Skeletal muscle satellite cell (primary cell): ENCODE measurements around the gene SIRT1. TPM values are rescaled to one million over a fixed set of nuclear protein-coding genes. Genes with fewer than 3 reads are reported as not detected.
"Not testable (repeated sequence)": the region's sequence is repeated elsewhere in the genome, so short reads cannot be mapped to it uniquely, and the experiment has no call there.

Source experiments
- H3K27me3 ChIP-seq: 2 replicates; pipeline ENCODE4 v1.7.0; 2013; ENCODE audit warnings: low read length; ENCODE audit not compliant: control insufficient read depth, insufficient read depth
- H3K36me3 ChIP-seq: 2 replicates; pipeline ENCODE4 v1.7.0; 2013; ENCODE audit warnings: mild to moderate bottlenecking, control low read depth, low read length; ENCODE audit not compliant: insufficient read depth
- H3K4me1 ChIP-seq: 2 replicates; pipeline ENCODE4 v1.7.0; 2013; ENCODE audit warnings: low read length; ENCODE audit not compliant: control insufficient read depth, insufficient read depth
- H3K4me2 ChIP-seq: 2 replicates; pipeline ENCODE4 v1.7.0; 2013; ENCODE audit warnings: mild to moderate bottlenecking, low read length
- H3K4me3 ChIP-seq: 2 replicates; pipeline ENCODE4 v1.7.0; 2013; ENCODE audit warnings: low read length
- H3K9ac ChIP-seq: 2 replicates; pipeline ENCODE4 v1.7.0; 2013; ENCODE audit warnings: mild to moderate bottlenecking, low read depth, low read length, moderate library complexity
- H3K9me3 ChIP-seq: replicated peaks from 2 replicates; pipeline ENCODE4 v1.7.0; 2013; ENCODE audit warnings: mild to moderate bottlenecking, control low read depth, low read length
- total RNA-seq: library from RNA; depleted of rRNA; stranded (reverse); fragments of >200 nt; gene quantifications from 2 replicates; pipeline ENCODE4 v1.2.3, GENCODE V29; 2012; rRNA removed

The SIRT1 gene
- 7.2 and 9.1 TPM in 2 replicates for total RNA-seq

GRCh38 chr10:67884313-67884841 lies at the start of gene SIRT1:
SIRT1 (plus strand) TSS chr10:67884656; CDS start chr10:67884722, 66 bp downstream.
- Histone ChIP-seq H3K9ac (peak within 1 kb of the TSS; percentile 95), H3K4me1 (peaks cover 9% of the 10 kb centered on the region), H3K4me2 (peak within 1 kb of the TSS; percentile 86), H3K9me3 (no peaks in the 10 kb centered on the region), H3K27me3 (no peaks in the 10 kb centered on the region), H3K36me3 (peaks cover 24% of the 10 kb centered on the region), H3K4me3 (peak within 1 kb of the TSS; percentile 71)

- H3K4me1 ChIP-seq, H3K9ac ChIP-seq, H3K9me3 ChIP-seq, H3K27me3 ChIP-seq, H3K36me3 ChIP-seq, H3K4me2 ChIP-seq, H3K4me3 ChIP-seq: not testable (repeated sequence)
Observed at GRCh38 chr10:67835541-67836394, 48.7 kb upstream of the SIRT1 start.

- H3K36me3 ChIP-seq: no peaks in the 10 kb centered on the region
- no peaks in the 10 kb centered on the region for H3K27me3 ChIP-seq
- H3K4me2 ChIP-seq: no peak overlapping the region
- no peaks in the 10 kb centered on the region for H3K9me3 ChIP-seq
- H3K9ac ChIP-seq: no peak overlapping the region
- no peaks in the 10 kb centered on the region for H3K4me1 ChIP-seq
- H3K4me3 ChIP-seq: no peak overlapping the region
Observed at GRCh38 chr10:67836488-67836887, 48.0 kb upstream of the SIRT1 start.

GRCh38 chr10:67836972-67837371 lies 47.5 kb upstream of the SIRT1 start:
- Histone ChIP-seq H3K4me2 (peak overlapping the region; percentile 56), H3K4me1 (no peaks in the 10 kb centered on the region), H3K27me3 (no peaks in the 10 kb centered on the region), H3K36me3 (no peaks in the 10 kb centered on the region), H3K9ac (no peak overlapping the region), H3K4me3 (no peak overlapping the region), H3K9me3 (no peaks in the 10 kb centered on the region)

GRCh38 chr10:67837541-67838314 lies 46.7 kb upstream of the SIRT1 start, which contains the start of gene DNAJC12:
DNAJC12 (minus strand) TSS chr10:67838188; CDS start chr10:67838011, 177 bp downstream.
- H3K36me3 ChIP-seq: no peaks in the 10 kb centered on the region
- H3K9me3 ChIP-seq: no peaks in the 10 kb centered on the region
- H3K9ac ChIP-seq: peak within 1 kb of the TSS; percentile 11
- H3K4me1 ChIP-seq: no peaks in the 10 kb centered on the region
- H3K27me3 ChIP-seq: no peaks in the 10 kb centered on the region
- peak within 1 kb of the TSS; percentile 56 for H3K4me2 ChIP-seq
- H3K4me3 ChIP-seq: peak within 1 kb of the TSS; percentile 50

GRCh38 chr10:67839511-67839910 lies 44.9 kb upstream of the SIRT1 start:
- not testable (repeated sequence) for H3K36me3 ChIP-seq, H3K4me3 ChIP-seq, H3K9ac ChIP-seq, H3K27me3 ChIP-seq, H3K9me3 ChIP-seq, H3K4me2 ChIP-seq, H3K4me1 ChIP-seq

GRCh38 chr10:67839951-67840350 lies 44.5 kb upstream of the SIRT1 start:
- no peak overlapping the region for H3K4me2 ChIP-seq
- no peaks in the 10 kb centered on the region for H3K4me1 ChIP-seq
- no peaks in the 10 kb centered on the region for H3K9me3 ChIP-seq
- H3K36me3 ChIP-seq: no peaks in the 10 kb centered on the region
- H3K9ac ChIP-seq: no peak overlapping the region
- no peaks in the 10 kb centered on the region for H3K27me3 ChIP-seq
- no peak overlapping the region for H3K4me3 ChIP-seq

- Histone ChIP-seq H3K9ac (no peak overlapping the region), H3K27me3 (no peaks in the 10 kb centered on the region), H3K36me3 (no peaks in the 10 kb centered on the region), H3K9me3 (no peaks in the 10 kb centered on the region), H3K4me1 (no peaks in the 10 kb centered on the region), H3K4me3 (no peak overlapping the region), H3K4me2 (no peak overlapping the region)
Observed at GRCh38 chr10:67841737-67842136, 42.7 kb upstream of the SIRT1 start.

- H3K36me3 ChIP-seq: no peaks in the 10 kb centered on the region
- H3K9ac ChIP-seq: no peak overlapping the region
- no peak overlapping the region for H3K4me3 ChIP-seq
- no peaks in the 10 kb centered on the region for H3K27me3 ChIP-seq
- H3K9me3 ChIP-seq: no peaks in the 10 kb centered on the region
- no peak overlapping the region for H3K4me2 ChIP-seq
- H3K4me1 ChIP-seq: no peaks in the 10 kb centered on the region
Observed at GRCh38 chr10:67843284-67843683, 41.2 kb upstream of the SIRT1 start.

- Histone ChIP-seq H3K9ac (peak overlapping the region; percentile 94), H3K27me3 (no peaks in the 10 kb centered on the region), H3K9me3 (no peaks in the 10 kb centered on the region), H3K4me1 (no peaks in the 10 kb centered on the region), H3K4me3 (peak overlapping the region; percentile 82), H3K4me2 (peak overlapping the region; percentile 94), H3K36me3 (no peaks in the 10 kb centered on the region)
Observed at GRCh38 chr10:67849331-67850011, 35.0 kb upstream of the SIRT1 start.

- H3K4me1 ChIP-seq: no peaks in the 10 kb centered on the region
- H3K9ac ChIP-seq: no peak overlapping the region
- H3K4me3 ChIP-seq: no peak overlapping the region
- no peak overlapping the region for H3K4me2 ChIP-seq
- H3K27me3 ChIP-seq: no peaks in the 10 kb centered on the region
- no peaks in the 10 kb centered on the region for H3K9me3 ChIP-seq
- no peaks in the 10 kb centered on the region for H3K36me3 ChIP-seq
Observed at GRCh38 chr10:67851186-67851585, 33.3 kb upstream of the SIRT1 start.
